K562 (cell line): ENCODE measurements around the gene LY6G6D. TPM values are rescaled to one million over a fixed set of nuclear protein-coding genes. Genes with fewer than 3 reads are reported as not detected.

ENCODE experiments used
- ATAC-seq: fragments of 200-7000 bp; cut with Tn5 transposase; 3 replicates; pipeline ENCODE4 v1.9.1; 2020; ENCODE audit warnings: moderate library complexity
- BruUV-seq: library from RNA; stranded (reverse); fragments of 400-500 nt; replicated peaks from 2 replicates; lab custom pipeline; 2021; lab: Mats Ljungman, UMichigan
- CTCF ChIA-PET: fragments of 300-600 bp; formaldehyde crosslinking; extraction: SDS; loops from one replicate; lab custom pipeline; 2021; ENCODE audit warnings: low intra/inter-chr PET ratio; lab: Yijun Ruan, JAX
- POLR2A ChIA-PET: fragments of 300-600, 350-650 bp; sonication (Branson Sonifier 250); formaldehyde crosslinking; extraction: SDS; loops from one replicate; lab custom pipeline; 2021; ENCODE audit warnings: antibody characterized with exemption, inconsistent platforms; lab: Yijun Ruan, JAX
- DNase-seq, 4 experiments: peaks; one replicate each; pipeline versions ENCODE4 v3.0.0 to v3.0.0-alpha.2; 2011 to 2018; ENCODE audit warnings: low spot score in 3 of 4, mixed read lengths in 3 of 4; ENCODE audit errors: extremely low read depth in 1 of 4
- FAIRE-seq: peaks from 2 replicates; lab custom pipeline; 2011; peaks lifted over from hg19 to GRCh38; lab: Jason Lieb, UNC
- H2AFZ ChIP-seq: 2 replicates; pipeline ENCODE4 v1.6.0; 2011; ENCODE audit warnings: low read depth, low read length, control low read depth, inconsistent platforms
- H3K27ac ChIP-seq: fragments of 200-600 bp; 3 replicates; pipeline ENCODE4 v1.8.0; 2011; ENCODE audit warnings: low read depth, mild to moderate bottlenecking, control low read depth, inconsistent platforms, low read length, moderate library complexity, mixed read lengths; ENCODE audit errors: extremely low read depth
- H3K27me3 ChIP-seq, 2 experiments: fragments of 300-600 bp in 1 of 2; 2 replicates in 1 of 2; 3 replicates in 1 of 2; pipeline versions ENCODE4 v1.6.0 to v1.8.0; 2011; ENCODE audit warnings: inconsistent platforms in 2 of 2, low read length in 2 of 2, mild to moderate bottlenecking in 1 of 2, mixed read lengths in 1 of 2, moderate library complexity in 1 of 2; ENCODE audit not compliant: control insufficient read depth in 2 of 2, insufficient read depth in 2 of 2
- H3K36me3 ChIP-seq: fragments of 300-600 bp; 3 replicates; pipeline ENCODE4 v1.8.0; 2011; ENCODE audit warnings: mild to moderate bottlenecking, low read length, inconsistent platforms; ENCODE audit not compliant: control insufficient read depth, insufficient read depth
- H3K4me1 ChIP-seq, 2 experiments: fragments of 200-600 bp in 1 of 2; replicated peaks in 1 of 2; 2 replicates in 1 of 2; 3 replicates in 1 of 2; pipeline versions ENCODE4 v1.5.1 to v1.8.0; 2011; ENCODE audit warnings: inconsistent platforms in 2 of 2, low read length in 2 of 2, mild to moderate bottlenecking in 1 of 2, mixed read lengths in 1 of 2, moderate library complexity in 1 of 2; ENCODE audit not compliant: control insufficient read depth in 2 of 2, insufficient read depth in 2 of 2
- H3K4me2 ChIP-seq: 2 replicates; pipeline ENCODE4 v1.6.1; 2011; ENCODE audit warnings: low read length, control low read depth, inconsistent platforms, mixed read lengths; ENCODE audit not compliant: insufficient read depth
- H3K4me3 ChIP-seq: fragments of 200-600 bp; sonication (generic), shearing (Covaris generic); 2 replicates; pipeline ENCODE4 v1.5.1; 2016; ENCODE audit warnings: control low read depth, inconsistent platforms
- H3K79me2 ChIP-seq: fragments of 200-600 bp; 3 replicates; pipeline ENCODE4 v1.8.0; 2011; ENCODE audit warnings: low read length, inconsistent platforms; ENCODE audit not compliant: control insufficient read depth, insufficient read depth
- H3K9ac ChIP-seq, 2 experiments: 2 replicates each; pipeline versions ENCODE4 v1.6.0 to v1.6.1; 2011; ENCODE audit warnings: low read depth in 2 of 2, low read length in 2 of 2, control low read depth in 1 of 2, inconsistent platforms in 1 of 2, mild to moderate bottlenecking in 1 of 2, mixed read lengths in 1 of 2; ENCODE audit not compliant: insufficient read depth in 1 of 2
- H3K9me1 ChIP-seq: one replicate; pipeline ENCODE4 v1.6.0; 2011; ENCODE audit warnings: inconsistent platforms, mild to moderate bottlenecking, low read length, moderate library complexity; ENCODE audit not compliant: control insufficient read depth, insufficient read depth
- H3K9me3 ChIP-seq: replicated peaks from 2 replicates; pipeline ENCODE4 v1.5.1; 2011; ENCODE audit warnings: low read depth, low read length, inconsistent platforms; ENCODE audit not compliant: control insufficient read depth, insufficient read depth
- H4K20me1 ChIP-seq: replicated peaks from 2 replicates; pipeline ENCODE4 v1.6.1; 2011; ENCODE audit warnings: low read length, inconsistent platforms, mixed read lengths; ENCODE audit not compliant: control insufficient read depth, insufficient read depth
- HSF4 ChIP-seq: fragments of 250-450 bp; sonication (Bioruptor Pico); IDR thresholded peaks from 2 replicates; pipeline ENCODE4 v2.1.2; 2022; ENCODE audit warnings: mild to moderate bottlenecking, moderate library complexity, borderline replicate concordance
- NR0B1 ChIP-seq: fragments of 450-650 bp; IDR thresholded peaks from one replicate; pipeline ENCODE4 v1.6.1; 2018; ENCODE audit warnings: mild to moderate bottlenecking, moderate library complexity; ENCODE audit not compliant: partially characterized antibody
- WHSC1 ChIP-seq: IDR thresholded peaks from one replicate; pipeline ENCODE4 v1.6.1; 2012; ENCODE audit warnings: low read length, control low read depth, inconsistent platforms
- ZNF239 ChIP-seq: fragments of 250-450 bp; sonication (Bioruptor Pico); IDR thresholded peaks from 2 replicates; pipeline ENCODE4 v1.4.0; 2020; ENCODE audit warnings: mild to moderate bottlenecking
- WGBS: fragments of 100-300 bp; shearing (Covaris generic); methylation state at CpG from one replicate; pipeline ENCODE4 v1.1.6; 2016; ENCODE audit warnings: low coverage, mixed read lengths; ENCODE audit not compliant: insufficient coverage; ENCODE audit errors: missing lambda C conversion rate; 5-methylcytosine and 5-hydroxymethylcytosine counted together
- in situ Hi-C: fragments of 300-500 bp; cut with MboI; formaldehyde crosslinking; loops from 4 replicates; pipeline ENCODE4 v1.15.0; 2018; ENCODE audit warnings: inconsistent platforms, mixed read lengths
- intact Hi-C: fragments of 100-400 bp; cut with micrococcal nuclease; formaldehyde crosslinking; loops from 2 replicates; pipeline ENCODE4 v1.14.2; 2022
- polyA plus RNA-seq, 8 experiments: library from polyadenylated mRNA; depleted of rRNA in 4 of 8; stranded (reverse) in 5 of 8; unstranded in 3 of 8; fragments of >200 nt; fragmentation: Nextera tagmentation in 2 of 8; fragmentation: Illumina TruSeq in 1 of 8; extraction: Ambion mirVana in 2 of 8; extraction: Trizol in 1 of 8; gene quantifications; 2 replicates each; pipeline versions ENCODE4 v1.2.1 to v1.2.3, GENCODE V29; 2011 to 2014; ENCODE audit warnings: inconsistent platforms in 1 of 8, missing spikeins in 1 of 8
- total RNA-seq, 7 experiments: library from RNA; depleted of rRNA in 6 of 7; stranded (reverse); fragments of >200 nt in 6 of 7; fragmentation: Illumina TruSeq in 2 of 7; extraction: Trizol in 2 of 7; gene quantifications; 2 replicates each; pipeline versions ENCODE4 v1.2.1 to v1.2.3, GENCODE V29; 2011 to 2021; ENCODE audit warnings: low replicate concordance in 1 of 7
- TF ChIP-seq, protein P1 (sequence below): fragments of 250-450 bp; sonication (Bioruptor Pico); IDR thresholded peaks from 2 replicates; pipeline ENCODE4 v1.4.0; 2020; ENCODE audit warnings: mild to moderate bottlenecking, moderate library complexity

Gene LY6G6D
- total and polyA plus RNA-seq, 9 of the 15 experiments (the other 6 are each of a cell fraction or from before 2014, with no cell fraction given), result 0.30 to 0.38 TPM; not detected in 7

DNA sequence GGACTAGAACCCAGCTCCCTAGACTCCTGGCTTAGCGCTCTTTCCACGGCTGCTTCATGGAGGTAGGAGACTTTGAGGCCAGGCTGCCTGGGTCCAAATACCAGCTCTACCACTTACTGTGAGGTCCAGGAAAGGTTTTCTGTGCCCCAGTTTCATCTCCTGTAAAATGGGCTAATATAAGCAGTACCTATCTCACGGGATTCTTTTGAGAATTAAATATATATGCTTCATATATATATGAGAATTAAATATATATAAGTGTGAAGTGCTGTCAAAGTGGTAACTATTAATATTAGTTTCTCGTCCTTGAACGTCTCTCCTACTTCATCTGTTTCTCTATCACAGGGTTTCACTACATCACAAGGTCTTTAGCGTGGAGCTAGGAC, 24.1 kb upstream of the LY6G6D start:
- intact Hi-C loops (loop anchor here (2.0 kb wide), 2 partner anchors 44 to 140 kb away; no protein-coding TSS in a partner anchor), in situ Hi-C loops (no loop called here)
- Histone ChIP-seq H3K79me2 (no peaks in the 10 kb centered on the region; the same call in 2 of the 3 replicates), H3K9me1 (no peaks in the 10 kb centered on the region), H3K4me2 (peak overlapping the region; percentile 82), H3K36me3 (peaks cover 91% of the 10 kb centered on the region), H3K4me3 (peak overlapping the region; percentile 13; the same call in 1 of the 2 replicates), H3K9ac (peak overlapping the region; percentile 68 to 86; a peak in 3 of 4 replicates), H4K20me1 (no peaks in the 10 kb centered on the region), H3K27me3 (no peaks in the 10 kb centered on the region), H3K27ac (peak overlapping the region; percentile 88), H3K4me1 (peaks cover 63 to 65% of the 10 kb centered on the region in 2 experiments), H3K9me3 (no peaks in the 10 kb centered on the region), H2AFZ (0 out of 2 replicates have a peak overlapping the region, but pooled peaks have one; percentile 14)
- 31% methylated on average over 6 of the region's 6 CpGs for WGBS
- DNase-seq (no peak), FAIRE-seq (no peak), ATAC-seq (no peak)
- ChIA-PET POLR2A (interaction anchor here (0.6 to 7.1 kb wide), 44 partner anchors 12 to 498 kb away, joined by 3 to 158 read pairs (median 6); partner anchors contain the start of genes ABHD16A, APOM, BAG6 and C6orf47), CTCF (no interaction called here)
- BruUV-seq, result no TSS peak
- TF ChIP-seq NR0B1, result no peak
- TF ChIP-seq HSF4 (CRISPR knock-in tag), result peak; percentile 85; the same call in 1 of the 2 replicates
- TF ChIP-seq, protein P1, sequence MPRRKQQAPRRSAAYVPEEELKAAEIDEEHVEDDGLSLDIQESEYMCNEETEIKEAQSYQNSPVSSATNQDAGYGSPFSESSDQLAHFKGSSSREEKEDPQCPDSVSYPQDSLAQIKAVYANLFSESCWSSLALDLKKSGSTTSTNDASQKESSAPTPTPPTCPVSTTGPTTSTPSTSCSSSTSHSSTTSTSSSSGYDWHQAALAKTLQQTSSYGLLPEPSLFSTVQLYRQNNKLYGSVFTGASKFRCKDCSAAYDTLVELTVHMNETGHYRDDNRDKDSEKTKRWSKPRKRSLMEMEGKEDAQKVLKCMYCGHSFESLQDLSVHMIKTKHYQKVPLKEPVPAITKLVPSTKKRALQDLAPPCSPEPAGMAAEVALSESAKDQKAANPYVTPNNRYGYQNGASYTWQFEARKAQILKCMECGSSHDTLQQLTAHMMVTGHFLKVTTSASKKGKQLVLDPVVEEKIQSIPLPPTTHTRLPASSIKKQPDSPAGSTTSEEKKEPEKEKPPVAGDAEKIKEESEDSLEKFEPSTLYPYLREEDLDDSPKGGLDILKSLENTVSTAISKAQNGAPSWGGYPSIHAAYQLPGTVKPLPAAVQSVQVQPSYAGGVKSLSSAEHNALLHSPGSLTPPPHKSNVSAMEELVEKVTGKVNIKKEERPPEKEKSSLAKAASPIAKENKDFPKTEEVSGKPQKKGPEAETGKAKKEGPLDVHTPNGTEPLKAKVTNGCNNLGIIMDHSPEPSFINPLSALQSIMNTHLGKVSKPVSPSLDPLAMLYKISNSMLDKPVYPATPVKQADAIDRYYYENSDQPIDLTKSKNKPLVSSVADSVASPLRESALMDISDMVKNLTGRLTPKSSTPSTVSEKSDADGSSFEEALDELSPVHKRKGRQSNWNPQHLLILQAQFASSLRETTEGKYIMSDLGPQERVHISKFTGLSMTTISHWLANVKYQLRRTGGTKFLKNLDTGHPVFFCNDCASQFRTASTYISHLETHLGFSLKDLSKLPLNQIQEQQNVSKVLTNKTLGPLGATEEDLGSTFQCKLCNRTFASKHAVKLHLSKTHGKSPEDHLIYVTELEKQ, result no peak
- no peak for TF ChIP-seq WHSC1
- no peak for TF ChIP-seq ZNF239 (CRISPR knock-in tag)
